Calu3 (cell line): Measurements from ENCODE around the gene SPARCL1. TPM values are rescaled to one million over a fixed set of nuclear protein-coding genes. Genes with fewer than 3 reads are reported as not detected.

Experiments
- BruUV-seq: library from RNA; stranded (reverse); fragments of 400-500 nt; replicated peaks from 2 replicates; lab custom pipeline; 2021; lab: Mats Ljungman, UMichigan
- CTCF ChIA-PET: fragments of 300-600 bp; sonication (Branson Sonifier 250); formaldehyde crosslinking; loops from one replicate; lab custom pipeline; 2022; ENCODE audit warnings: antibody characterized with exemption; lab: Charles Lee
- DNase-seq: peaks from one replicate; pipeline ENCODE4 v3.0.0; 2022
- H3K27ac Mint-ChIP-seq: one replicate; pipeline ENCODE4 v1.8.0; 2022; ENCODE audit warnings: mixed read lengths; ENCODE audit not compliant: unreplicated experiment
- H3K27me3 Mint-ChIP-seq: one replicate; pipeline ENCODE4 v1.8.0; 2022; ENCODE audit warnings: mixed read lengths; ENCODE audit not compliant: unreplicated experiment
- H3K36me3 Mint-ChIP-seq: one replicate; pipeline ENCODE4 v1.8.0; 2022; ENCODE audit warnings: mild to moderate bottlenecking, moderate library complexity, mixed read lengths; ENCODE audit not compliant: insufficient read depth, unreplicated experiment
- H3K4me1 Mint-ChIP-seq: one replicate; pipeline ENCODE4 v1.8.0; 2022; ENCODE audit warnings: mild to moderate bottlenecking, low read depth, mixed read lengths; ENCODE audit not compliant: unreplicated experiment
- H3K4me3 Mint-ChIP-seq: one replicate; pipeline ENCODE4 v1.8.0; 2022; ENCODE audit warnings: mild to moderate bottlenecking, low read depth, moderate library complexity, mixed read lengths; ENCODE audit not compliant: unreplicated experiment
- H3K9me3 Mint-ChIP-seq: one replicate; pipeline ENCODE4 v1.8.0; 2022; ENCODE audit warnings: low read depth, mixed read lengths; ENCODE audit not compliant: unreplicated experiment
- intact Hi-C: fragments of 100-400 bp; cut with micrococcal nuclease; formaldehyde crosslinking; loops from one replicate; pipeline ENCODE4 v1.10.0; 2022; ENCODE audit not compliant: unreplicated experiment
- total RNA-seq: library from RNA; stranded (reverse); gene quantifications from 2 replicates; pipeline ENCODE4 v1.2.3, GENCODE V29; 2022
- TF ChIP-seq, protein P1 (sequence below): fragments of 200-600 bp; IDR thresholded peaks from one replicate; pipeline ENCODE4 v1.8.0; 2022; ENCODE audit warnings: antibody characterized with exemption; ENCODE audit not compliant: unreplicated experiment

Gene SPARCL1
- total RNA-seq, 1 experiment from 2014 or later = not detected

DNA sequence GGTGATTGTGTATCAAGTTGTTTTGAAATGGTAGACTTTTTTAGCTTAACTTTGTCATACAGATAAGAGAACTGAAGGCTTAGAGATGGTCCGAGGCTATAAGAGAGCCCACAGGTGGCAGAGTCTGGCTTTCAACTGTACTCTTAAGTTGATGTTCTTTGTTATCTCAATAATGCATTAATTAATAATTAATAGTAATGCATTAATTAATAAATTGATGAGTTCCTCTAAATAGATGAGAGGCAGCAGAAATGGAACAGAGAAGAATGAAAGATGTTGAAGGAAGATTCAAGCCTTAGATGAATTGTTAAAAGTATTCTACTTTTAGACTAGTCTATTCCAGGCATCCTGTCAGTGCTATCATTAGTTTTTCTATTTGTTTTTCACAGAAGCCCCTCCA is 84.4 kb downstream of the SPARCL1 start:
- intact Hi-C loops = no loop called here
- no peak for DNase-seq
- CTCF ChIA-PET = no interaction called here
- H3K4me1 Mint-ChIP-seq = no peaks in the 10 kb centered on the region
- BruUV-seq = no TSS peak
- TF ChIP-seq, protein P1, sequence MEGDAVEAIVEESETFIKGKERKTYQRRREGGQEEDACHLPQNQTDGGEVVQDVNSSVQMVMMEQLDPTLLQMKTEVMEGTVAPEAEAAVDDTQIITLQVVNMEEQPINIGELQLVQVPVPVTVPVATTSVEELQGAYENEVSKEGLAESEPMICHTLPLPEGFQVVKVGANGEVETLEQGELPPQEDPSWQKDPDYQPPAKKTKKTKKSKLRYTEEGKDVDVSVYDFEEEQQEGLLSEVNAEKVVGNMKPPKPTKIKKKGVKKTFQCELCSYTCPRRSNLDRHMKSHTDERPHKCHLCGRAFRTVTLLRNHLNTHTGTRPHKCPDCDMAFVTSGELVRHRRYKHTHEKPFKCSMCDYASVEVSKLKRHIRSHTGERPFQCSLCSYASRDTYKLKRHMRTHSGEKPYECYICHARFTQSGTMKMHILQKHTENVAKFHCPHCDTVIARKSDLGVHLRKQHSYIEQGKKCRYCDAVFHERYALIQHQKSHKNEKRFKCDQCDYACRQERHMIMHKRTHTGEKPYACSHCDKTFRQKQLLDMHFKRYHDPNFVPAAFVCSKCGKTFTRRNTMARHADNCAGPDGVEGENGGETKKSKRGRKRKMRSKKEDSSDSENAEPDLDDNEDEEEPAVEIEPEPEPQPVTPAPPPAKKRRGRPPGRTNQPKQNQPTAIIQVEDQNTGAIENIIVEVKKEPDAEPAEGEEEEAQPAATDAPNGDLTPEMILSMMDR = no peak
- H3K36me3 Mint-ChIP-seq = peaks cover 5% of the 10 kb centered on the region
- no peaks in the 10 kb centered on the region for H3K27me3 Mint-ChIP-seq
- no peak overlapping the region for H3K4me3 Mint-ChIP-seq
- H3K9me3 Mint-ChIP-seq = no peaks in the 10 kb centered on the region
- H3K27ac Mint-ChIP-seq = no peak overlapping the region

DNA sequence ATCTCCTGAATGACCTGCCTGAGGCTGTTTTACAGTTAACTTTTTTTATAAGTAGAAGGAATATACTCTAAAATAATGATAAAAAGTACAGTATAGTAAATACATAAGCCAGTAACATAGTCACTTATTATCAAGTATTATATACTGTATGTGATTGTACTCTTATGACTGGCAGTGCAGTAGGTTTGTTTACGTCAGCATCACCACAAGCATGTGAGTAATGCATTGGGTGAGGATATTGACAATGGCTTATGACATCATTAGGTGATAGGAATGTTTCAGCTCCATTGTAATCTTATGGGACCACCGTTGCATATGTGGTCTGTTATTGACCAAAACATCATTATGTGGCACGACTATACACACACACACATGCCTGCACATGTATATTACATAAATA is 86.3 kb downstream of the SPARCL1 start:
- no peak overlapping the region for H3K4me3 Mint-ChIP-seq
- BruUV-seq = no TSS peak
- CTCF ChIA-PET = no interaction called here
- TF ChIP-seq, protein P1 = no peak
- H3K27me3 Mint-ChIP-seq = no peaks in the 10 kb centered on the region
- H3K36me3 Mint-ChIP-seq = peaks cover 5% of the 10 kb centered on the region
- no peaks in the 10 kb centered on the region for H3K9me3 Mint-ChIP-seq
- no peaks in the 10 kb centered on the region for H3K4me1 Mint-ChIP-seq
- no peak overlapping the region for H3K27ac Mint-ChIP-seq
- intact Hi-C loops = no loop called here
- no peak for DNase-seq

DNA sequence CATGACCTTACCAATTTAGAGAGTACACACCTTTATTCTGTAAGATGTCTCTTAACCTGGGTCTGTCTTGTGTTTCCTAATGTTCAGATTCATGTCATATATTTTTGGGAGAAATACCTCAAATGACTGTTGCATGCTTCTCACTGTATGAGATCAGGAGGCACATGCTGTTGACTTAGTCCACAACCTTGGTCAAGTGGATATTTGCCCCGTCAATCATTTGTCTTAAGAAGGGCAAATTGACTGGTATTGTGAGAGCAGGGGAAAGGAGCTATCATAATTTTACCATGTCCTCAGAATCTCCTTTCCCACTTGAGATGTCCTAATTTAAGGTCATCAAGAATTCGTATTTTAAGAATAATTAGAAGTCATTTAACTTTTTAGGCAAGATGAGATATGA is 95.8 kb downstream of the SPARCL1 start:
- CTCF ChIA-PET = interaction anchor here (0.8 kb wide), 1 partner anchor 154 kb away, joined by 6 read pairs; no protein-coding TSS in a partner anchor
- Mint-ChIP-seq H3K27me3 (no peaks in the 10 kb centered on the region), H3K36me3 (no peaks in the 10 kb centered on the region), H3K4me1 (no peaks in the 10 kb centered on the region), H3K9me3 (no peaks in the 10 kb centered on the region), H3K4me3 (no peak overlapping the region), H3K27ac (no peak overlapping the region)
- no peak for DNase-seq
- no TSS peak for BruUV-seq
- intact Hi-C loops = no loop called here
- TF ChIP-seq, protein P1 = no peak

GRCh38 chr4:87430038-87430437 is 99.1 kb downstream of the SPARCL1 start:
- CTCF ChIA-PET = no interaction called here
- Mint-ChIP-seq H3K4me1 (no peaks in the 10 kb centered on the region), H3K27ac (no peak overlapping the region), H3K36me3 (no peaks in the 10 kb centered on the region), H3K27me3 (no peaks in the 10 kb centered on the region), H3K9me3 (no peaks in the 10 kb centered on the region), H3K4me3 (no peak overlapping the region)
- no peak for DNase-seq
- intact Hi-C loops = no loop called here
- TF ChIP-seq, protein P1 = no peak
- no TSS peak for BruUV-seq
